K562 (cell line): ENCODE results near the gene LIPI. TPM values are rescaled to one million over a fixed set of nuclear protein-coding genes. Genes with fewer than 3 reads are reported as not detected.

ENCODE experiments used
- ATAC-seq: fragments of 200-7000 bp; cut with Tn5 transposase; 3 replicates; pipeline ENCODE4 v1.9.1; 2020; ENCODE audit warnings: moderate library complexity
- BruUV-seq: library from RNA; stranded (reverse); fragments of 400-500 nt; replicated peaks from 2 replicates; lab custom pipeline; 2021; lab: Mats Ljungman, UMichigan
- CTCF ChIA-PET: fragments of 300-600 bp; formaldehyde crosslinking; extraction: SDS; loops from one replicate; lab custom pipeline; 2021; ENCODE audit warnings: low intra/inter-chr PET ratio; lab: Yijun Ruan, JAX
- POLR2A ChIA-PET: fragments of 300-600, 350-650 bp; sonication (Branson Sonifier 250); formaldehyde crosslinking; extraction: SDS; loops from one replicate; lab custom pipeline; 2021; ENCODE audit warnings: antibody characterized with exemption, inconsistent platforms; lab: Yijun Ruan, JAX
- DNase-seq, 4 experiments: peaks; one replicate each; pipeline versions ENCODE4 v3.0.0 to v3.0.0-alpha.2; 2011 to 2018; ENCODE audit warnings: low spot score in 3 of 4, mixed read lengths in 3 of 4; ENCODE audit errors: extremely low read depth in 1 of 4
- FAIRE-seq: peaks from 2 replicates; lab custom pipeline; 2011; peaks lifted over from hg19 to GRCh38; lab: Jason Lieb, UNC
- H2AFZ ChIP-seq: 2 replicates; pipeline ENCODE4 v1.6.0; 2011; ENCODE audit warnings: low read depth, low read length, control low read depth, inconsistent platforms
- H3K27ac ChIP-seq: fragments of 200-600 bp; 3 replicates; pipeline ENCODE4 v1.8.0; 2011; ENCODE audit warnings: low read depth, mild to moderate bottlenecking, control low read depth, inconsistent platforms, low read length, moderate library complexity, mixed read lengths; ENCODE audit errors: extremely low read depth
- H3K27me3 ChIP-seq, 2 experiments: fragments of 300-600 bp in 1 of 2; 2 replicates in 1 of 2; 3 replicates in 1 of 2; pipeline versions ENCODE4 v1.6.0 to v1.8.0; 2011; ENCODE audit warnings: inconsistent platforms in 2 of 2, low read length in 2 of 2, mild to moderate bottlenecking in 1 of 2, mixed read lengths in 1 of 2, moderate library complexity in 1 of 2; ENCODE audit not compliant: control insufficient read depth in 2 of 2, insufficient read depth in 2 of 2
- H3K36me3 ChIP-seq: fragments of 300-600 bp; 3 replicates; pipeline ENCODE4 v1.8.0; 2011; ENCODE audit warnings: mild to moderate bottlenecking, low read length, inconsistent platforms; ENCODE audit not compliant: control insufficient read depth, insufficient read depth
- H3K4me1 ChIP-seq, 2 experiments: fragments of 200-600 bp in 1 of 2; replicated peaks in 1 of 2; 2 replicates in 1 of 2; 3 replicates in 1 of 2; pipeline versions ENCODE4 v1.5.1 to v1.8.0; 2011; ENCODE audit warnings: inconsistent platforms in 2 of 2, low read length in 2 of 2, mild to moderate bottlenecking in 1 of 2, mixed read lengths in 1 of 2, moderate library complexity in 1 of 2; ENCODE audit not compliant: control insufficient read depth in 2 of 2, insufficient read depth in 2 of 2
- H3K4me2 ChIP-seq: 2 replicates; pipeline ENCODE4 v1.6.1; 2011; ENCODE audit warnings: low read length, control low read depth, inconsistent platforms, mixed read lengths; ENCODE audit not compliant: insufficient read depth
- H3K4me3 ChIP-seq: fragments of 200-600 bp; sonication (generic), shearing (Covaris generic); 2 replicates; pipeline ENCODE4 v1.5.1; 2016; ENCODE audit warnings: control low read depth, inconsistent platforms
- H3K79me2 ChIP-seq: fragments of 200-600 bp; 3 replicates; pipeline ENCODE4 v1.8.0; 2011; ENCODE audit warnings: low read length, inconsistent platforms; ENCODE audit not compliant: control insufficient read depth, insufficient read depth
- H3K9ac ChIP-seq, 2 experiments: 2 replicates each; pipeline versions ENCODE4 v1.6.0 to v1.6.1; 2011; ENCODE audit warnings: low read depth in 2 of 2, low read length in 2 of 2, control low read depth in 1 of 2, inconsistent platforms in 1 of 2, mild to moderate bottlenecking in 1 of 2, mixed read lengths in 1 of 2; ENCODE audit not compliant: insufficient read depth in 1 of 2
- H3K9me1 ChIP-seq: one replicate; pipeline ENCODE4 v1.6.0; 2011; ENCODE audit warnings: inconsistent platforms, mild to moderate bottlenecking, low read length, moderate library complexity; ENCODE audit not compliant: control insufficient read depth, insufficient read depth
- H3K9me3 ChIP-seq: replicated peaks from 2 replicates; pipeline ENCODE4 v1.5.1; 2011; ENCODE audit warnings: low read depth, low read length, inconsistent platforms; ENCODE audit not compliant: control insufficient read depth, insufficient read depth
- H4K20me1 ChIP-seq: replicated peaks from 2 replicates; pipeline ENCODE4 v1.6.1; 2011; ENCODE audit warnings: low read length, inconsistent platforms, mixed read lengths; ENCODE audit not compliant: control insufficient read depth, insufficient read depth
- C11orf30 ChIP-seq: fragments of 450-650 bp; IDR thresholded peaks from 2 replicates; pipeline ENCODE4 v1.6.1; 2016; ENCODE audit warnings: low read depth, mild to moderate bottlenecking
- CEBPB ChIP-seq: fragments of 450-650 bp; IDR thresholded peaks from 2 replicates; pipeline ENCODE4 v1.6.1; 2016; ENCODE audit warnings: missing genetic modification characterization, missing compliant biosample characterization
- DIDO1 ChIP-seq: fragments of 450-650 bp; IDR thresholded peaks from 2 replicates; pipeline ENCODE4 v1.6.1; 2016; ENCODE audit warnings: low read depth, missing biosample characterization, missing genetic modification characterization
- ELK3 ChIP-seq: fragments of 450-650 bp; formaldehyde crosslinking; IDR thresholded peaks from 2 replicates; pipeline ENCODE4 v1.4.0; 2020; ENCODE audit warnings: mild to moderate bottlenecking
- MEIS2 ChIP-seq: fragments of 450-650 bp; IDR thresholded peaks from 2 replicates; pipeline ENCODE4 v1.6.1; 2014; ENCODE audit warnings: mild to moderate bottlenecking; ENCODE audit not compliant: partially characterized antibody
- SPI1 ChIP-seq: IDR thresholded peaks from 2 replicates; pipeline ENCODE4 v1.6.1; 2011; ENCODE audit warnings: low read depth, low read length, control low read depth, borderline replicate concordance
- USF2 ChIP-seq: sonication (generic); formaldehyde crosslinking; IDR thresholded peaks from 2 replicates; pipeline ENCODE4 v1.5.0; 2020; ENCODE audit warnings: missing genetic modification reagents
- ZNF609 ChIP-seq: sonication (generic); formaldehyde crosslinking; IDR thresholded peaks from 2 replicates; pipeline ENCODE4 v1.8.1; 2023; ENCODE audit warnings: missing genetic modification reagents, mild to moderate bottlenecking, borderline replicate concordance
- WGBS: fragments of 100-300 bp; shearing (Covaris generic); methylation state at CpG from one replicate; pipeline ENCODE4 v1.1.6; 2016; ENCODE audit warnings: low coverage, mixed read lengths; ENCODE audit not compliant: insufficient coverage; ENCODE audit errors: missing lambda C conversion rate; 5-methylcytosine and 5-hydroxymethylcytosine counted together
- in situ Hi-C: fragments of 300-500 bp; cut with MboI; formaldehyde crosslinking; loops from 4 replicates; pipeline ENCODE4 v1.15.0; 2018; ENCODE audit warnings: inconsistent platforms, mixed read lengths
- intact Hi-C: fragments of 100-400 bp; cut with micrococcal nuclease; formaldehyde crosslinking; loops from 2 replicates; pipeline ENCODE4 v1.14.2; 2022
- polyA plus RNA-seq, 8 experiments: library from polyadenylated mRNA; depleted of rRNA in 4 of 8; stranded (reverse) in 5 of 8; unstranded in 3 of 8; fragments of >200 nt; fragmentation: Nextera tagmentation in 2 of 8; fragmentation: Illumina TruSeq in 1 of 8; extraction: Ambion mirVana in 2 of 8; extraction: Trizol in 1 of 8; gene quantifications; 2 replicates each; pipeline versions ENCODE4 v1.2.1 to v1.2.3, GENCODE V29; 2011 to 2014; ENCODE audit warnings: inconsistent platforms in 1 of 8, missing spikeins in 1 of 8
- total RNA-seq, 7 experiments: library from RNA; depleted of rRNA in 6 of 7; stranded (reverse); fragments of >200 nt in 6 of 7; fragmentation: Illumina TruSeq in 2 of 7; extraction: Trizol in 2 of 7; gene quantifications; 2 replicates each; pipeline versions ENCODE4 v1.2.1 to v1.2.3, GENCODE V29; 2011 to 2021; ENCODE audit warnings: low replicate concordance in 1 of 7

The LIPI gene
- total and polyA plus RNA-seq, 9 of the 15 experiments (the other 6 are each of a cell fraction or from before 2014, with no cell fraction given): not detected

GRCh38 chr21:14244911-14245310, 34.2 kb upstream of the LIPI start:
- Histone ChIP-seq H2AFZ (no peak overlapping the region), H3K4me2 (no peak overlapping the region), H3K4me1 (no peaks in the 10 kb centered on the region; a peak in 1 of 5 replicates), H3K9me1 (no peaks in the 10 kb centered on the region), H3K9ac (no peak overlapping the region), H3K36me3 (no peaks in the 10 kb centered on the region), H3K9me3 (no peaks in the 10 kb centered on the region), H3K4me3 (no peak overlapping the region), H3K79me2 (no peaks in the 10 kb centered on the region), H3K27me3 (no peaks in the 10 kb centered on the region), H4K20me1 (no peaks in the 10 kb centered on the region), H3K27ac (no peak overlapping the region)
- BruUV-seq: no TSS peak
- intact Hi-C loops (no loop called here), in situ Hi-C loops (no loop called here)
- TF ChIP-seq C11orf30 (no peak), SPI1 (peak; percentile 90)
- CTCF ChIA-PET: no interaction called here
- FAIRE-seq (no peak), DNase-seq (no peak), ATAC-seq (no peak)
- POLR2A ChIA-PET: no interaction called here

- Histone ChIP-seq H3K27ac (no peak overlapping the region), H3K27me3 (no peaks in the 10 kb centered on the region), H3K9me3 (no peaks in the 10 kb centered on the region), H3K9me1 (no peaks in the 10 kb centered on the region), H4K20me1 (no peaks in the 10 kb centered on the region), H3K4me1 (no peaks in the 10 kb centered on the region; a peak in 1 of 5 replicates), H2AFZ (no peak overlapping the region), H3K4me2 (no peak overlapping the region), H3K36me3 (no peaks in the 10 kb centered on the region), H3K9ac (no peak overlapping the region), H3K4me3 (no peak overlapping the region), H3K79me2 (no peaks in the 10 kb centered on the region)
- intact Hi-C loops (no loop called here), in situ Hi-C loops (no loop called here)
- 0% methylated on average over 2 of the region's 2 CpGs for WGBS
- no TSS peak for BruUV-seq
- no peak for TF ChIP-seq ELK3
- TF ChIP-seq CEBPB (tag): peak; percentile 77
- peak; percentile 50; the same call in 1 of the 2 replicates for TF ChIP-seq USF2 (CRISPR knock-in tag)
- TF ChIP-seq MEIS2: peak; percentile 44
- TF ChIP-seq DIDO1 (tag): no peak
- no peak for TF ChIP-seq ZNF609 (CRISPR knock-in tag)
- FAIRE-seq (no peak), DNase-seq (no peak), ATAC-seq (peak; percentile 42; the same call in 1 of the 3 replicates)
- CTCF ChIA-PET: no interaction called here
- POLR2A ChIA-PET: interaction anchor here (0.5 kb wide), 1 partner anchor 29 kb away, joined by 3 read pairs; no protein-coding TSS in a partner anchor
Observed at GRCh38 chr21:14243874-14244273, 33.1 kb upstream of the LIPI start.
